OCI-LY1 (cell line): ENCODE data around the gene ELAC2.

ENCODE experiments used
- H2AFZ ChIP-seq: fragments of 200-600 bp; sonication (generic), shearing (Covaris generic); 2 replicates; pipeline ENCODE4 v1.6.0; 2014; ENCODE audit warnings: antibody characterized with exemption, mild to moderate bottlenecking, low read length
- H3F3A ChIP-seq: fragments of 200-600 bp; sonication (generic), shearing (Covaris generic); 2 replicates; pipeline ENCODE4 v1.6.0; 2014; ENCODE audit warnings: mild to moderate bottlenecking, antibody characterized with exemption, low read length, moderate library complexity; ENCODE audit not compliant: insufficient read depth
- H3K27ac ChIP-seq: fragments of 200-600 bp; sonication (generic); 2 replicates; pipeline ENCODE4 v1.5.1; 2014; ENCODE audit warnings: low read length, mixed run types, mild to moderate bottlenecking, low read depth; ENCODE audit not compliant: poor library complexity, severe bottlenecking
- H3K27me3 ChIP-seq: fragments of 200-600 bp; sonication (generic); 2 replicates; pipeline ENCODE4 v1.6.0; 2014; ENCODE audit warnings: antibody characterized with exemption, mild to moderate bottlenecking, low read length, moderate library complexity; ENCODE audit not compliant: insufficient read depth
- H3K36me3 ChIP-seq: fragments of 200-600 bp; sonication (generic); 2 replicates; pipeline ENCODE4 v1.6.1; 2014; ENCODE audit warnings: mild to moderate bottlenecking, antibody characterized with exemption, low read length, moderate library complexity, mixed read lengths; ENCODE audit not compliant: insufficient read depth
- H3K4me1 ChIP-seq: fragments of 200-600 bp; sonication (generic); 2 replicates; pipeline ENCODE4 v1.5.1; 2014; ENCODE audit warnings: mild to moderate bottlenecking, low read length, moderate library complexity; ENCODE audit not compliant: insufficient read depth, severe bottlenecking
- H3K4me2 ChIP-seq: fragments of 200-600 bp; sonication (generic), shearing (Covaris generic); 2 replicates; pipeline ENCODE4 v1.6.1; 2014; ENCODE audit warnings: low read length
- H3K4me3 ChIP-seq: fragments of 200-600 bp; sonication (generic); 2 replicates; pipeline ENCODE4 v1.5.1; 2014; ENCODE audit warnings: low read length, low read depth, mild to moderate bottlenecking, mixed read lengths; ENCODE audit not compliant: poor library complexity, severe bottlenecking
- H3K79me2 ChIP-seq: fragments of 200-600 bp; shearing (Covaris generic); 2 replicates; pipeline ENCODE4 v1.6.1; 2016; ENCODE audit warnings: mixed run types, low read length, mixed read lengths; ENCODE audit not compliant: insufficient read depth
- H3K9ac ChIP-seq: fragments of 200-600 bp; sonication (generic), shearing (Covaris generic); 2 replicates; pipeline ENCODE4 v1.6.1; 2014; ENCODE audit warnings: mild to moderate bottlenecking, low read length, mixed read lengths
- H3K9me2 ChIP-seq: fragments of 200-600 bp; sonication (generic), shearing (Covaris generic); 2 replicates; pipeline ENCODE4 v1.6.1; 2014; ENCODE audit warnings: low read depth, mild to moderate bottlenecking, low read length, mixed read lengths
- H3K9me3 ChIP-seq: fragments of 200-600 bp; shearing (Covaris generic); 2 replicates; pipeline ENCODE4 v1.6.1; 2014; ENCODE audit warnings: low read length, mixed read lengths
- H4K20me1 ChIP-seq: fragments of 200-600 bp; sonication (generic), shearing (Covaris generic); 2 replicates; pipeline ENCODE4 v1.6.0; 2016; ENCODE audit warnings: mild to moderate bottlenecking, low read length; ENCODE audit not compliant: insufficient read depth
- CTCF ChIP-seq: fragments of 200-600 bp; sonication (generic), shearing (Covaris generic); IDR thresholded peaks from 2 replicates; pipeline ENCODE4 v1.5.1; 2017; ENCODE audit warnings: mild to moderate bottlenecking, antibody characterized with exemption, low read length, moderate library complexity, mixed read lengths
- EZH2 ChIP-seq: fragments of 200-600 bp; sonication (generic), shearing (Covaris generic); IDR thresholded peaks from 2 replicates; pipeline ENCODE4 v1.8.0; 2017; ENCODE audit warnings: borderline replicate concordance, mixed run types, mild to moderate bottlenecking, antibody characterized with exemption, low read length, moderate library complexity, mixed read lengths

The ELAC2 gene

DNA sequence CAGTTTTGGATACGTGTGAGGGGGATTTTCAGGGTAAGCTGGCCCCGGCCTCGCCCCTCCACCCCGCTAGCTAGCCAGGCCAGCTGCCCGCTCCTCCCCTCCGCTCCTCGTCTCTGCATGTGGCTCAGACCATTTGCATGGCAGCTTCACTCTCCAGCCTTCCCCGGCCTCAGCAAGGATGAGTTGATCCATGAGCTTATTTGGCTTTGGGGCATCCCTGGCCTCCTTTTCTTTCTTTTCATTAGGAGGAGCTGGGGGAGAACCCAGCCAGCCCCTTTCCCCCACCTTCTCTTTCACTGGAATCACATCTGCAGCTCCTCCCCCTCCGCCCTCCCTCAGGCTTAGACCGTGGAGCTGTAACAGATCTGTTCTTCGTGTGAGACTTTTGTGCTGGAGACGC lies 30.7 kb downstream of the ELAC2 start:
- no peak overlapping the region for H3K4me3 ChIP-seq
- peaks cover 25% of the 10 kb centered on the region for H3K36me3 ChIP-seq
- no peak overlapping the region for H3K4me2 ChIP-seq
- H3K9ac ChIP-seq = no peak overlapping the region
- no peaks in the 10 kb centered on the region for H3K79me2 ChIP-seq
- TF ChIP-seq CTCF (no peak), EZH2 (no peak)
- H3K27ac ChIP-seq = no peak overlapping the region
- no peaks in the 10 kb centered on the region for H3K27me3 ChIP-seq
- no peak overlapping the region for H2AFZ ChIP-seq
- no peaks in the 10 kb centered on the region for H3K9me2 ChIP-seq
- no peaks in the 10 kb centered on the region for H3K4me1 ChIP-seq
- no peaks in the 10 kb centered on the region for H3K9me3 ChIP-seq
- H4K20me1 ChIP-seq = no peaks in the 10 kb centered on the region
- H3F3A ChIP-seq = no peaks in the 10 kb centered on the region

DNA sequence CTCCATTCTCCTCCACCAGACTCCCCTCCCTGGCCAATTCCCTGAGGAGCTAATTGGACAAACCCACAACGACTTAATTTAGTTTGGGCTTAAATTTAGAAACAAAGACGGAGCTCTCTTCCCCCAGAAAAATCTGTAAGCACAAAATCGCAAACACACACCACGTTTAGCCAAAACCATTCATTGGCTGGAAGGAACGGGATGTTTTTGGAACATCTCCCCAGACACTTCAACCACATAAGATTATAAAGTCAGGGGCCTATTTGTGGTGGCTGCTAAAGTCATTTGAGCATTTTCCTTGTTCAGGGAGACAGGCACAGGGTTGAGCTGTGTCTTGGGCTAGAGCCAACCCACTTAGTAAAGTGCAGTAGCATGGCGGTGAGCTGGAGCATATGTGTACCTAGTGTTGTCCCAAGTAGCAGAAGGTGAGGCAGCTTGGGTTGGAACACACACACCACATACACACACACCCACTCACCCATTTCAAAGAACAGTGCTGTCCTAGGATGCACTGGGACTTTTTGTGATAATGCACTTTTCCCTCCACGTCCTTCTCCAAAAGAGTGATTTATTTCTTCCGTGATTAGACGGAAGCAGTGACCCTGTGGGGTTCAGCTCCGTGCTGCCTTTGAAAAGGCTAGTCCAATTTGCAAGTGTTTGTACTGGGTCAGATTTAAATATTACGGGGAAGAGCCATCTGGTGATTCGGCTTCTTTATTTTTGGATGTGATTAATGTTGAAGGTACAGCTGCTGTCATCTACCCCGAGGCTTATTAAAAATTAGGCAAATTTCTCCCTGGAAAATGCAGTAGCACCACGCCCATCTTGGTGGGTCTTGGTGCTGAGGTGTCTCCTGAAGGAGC lies 32.2 kb downstream of the ELAC2 start:
- H3K4me3 ChIP-seq = no peak overlapping the region

DNA sequence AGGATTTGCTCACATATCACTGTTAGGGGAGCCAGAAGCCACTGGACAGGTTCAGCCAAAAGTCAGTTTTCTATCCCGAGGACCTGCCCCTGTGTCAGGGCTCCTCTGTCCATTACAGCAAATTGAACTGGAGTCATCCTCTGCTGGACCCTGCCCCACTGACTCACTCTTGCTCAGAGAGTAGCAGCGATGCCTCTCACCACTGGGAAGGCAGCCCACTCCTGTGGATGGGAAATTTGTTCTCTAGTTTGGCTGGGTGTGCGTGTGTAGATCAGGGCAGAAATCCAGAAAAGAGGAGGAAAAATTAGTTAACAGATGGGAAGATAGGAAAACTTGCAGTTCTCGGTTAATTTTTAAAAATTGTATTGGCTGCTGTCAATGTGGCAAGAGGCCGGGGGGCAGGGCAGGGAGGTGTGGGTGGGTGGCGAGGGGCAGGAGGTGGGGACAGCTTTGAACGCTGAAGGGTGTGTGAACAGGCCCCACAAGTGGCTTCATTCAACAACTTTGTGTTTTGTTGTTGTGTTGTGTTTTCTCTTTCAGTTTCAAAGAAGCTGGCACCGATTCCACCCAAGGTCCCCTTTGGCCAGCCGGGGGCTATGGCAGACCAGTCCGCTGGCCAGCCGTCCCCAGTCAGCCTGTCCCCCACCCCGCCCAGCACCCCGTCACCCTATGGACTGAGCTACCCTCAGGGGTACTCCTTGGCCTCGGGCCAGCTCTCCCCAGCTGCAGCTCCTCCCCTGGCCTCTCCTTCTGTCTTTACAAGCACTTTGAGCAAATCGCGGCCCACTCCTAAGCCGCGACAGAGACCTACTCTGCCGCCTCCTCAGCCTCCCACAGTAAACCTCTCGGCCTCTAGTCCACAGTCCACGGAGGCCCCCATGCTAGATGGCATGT lies 33.6 kb downstream of the ELAC2 start:
- no peaks in the 10 kb centered on the region for H3F3A ChIP-seq
- H4K20me1 ChIP-seq = no peaks in the 10 kb centered on the region
- no peaks in the 10 kb centered on the region for H3K79me2 ChIP-seq
- no peak for TF ChIP-seq EZH2
- TF ChIP-seq CTCF = no peak
- no peaks in the 10 kb centered on the region for H3K4me1 ChIP-seq
- no peak overlapping the region for H2AFZ ChIP-seq
- H3K9ac ChIP-seq = no peak overlapping the region
- no peaks in the 10 kb centered on the region for H3K36me3 ChIP-seq
- no peak overlapping the region for H3K4me2 ChIP-seq
- H3K9me3 ChIP-seq = no peaks in the 10 kb centered on the region
- no peaks in the 10 kb centered on the region for H3K9me2 ChIP-seq
- H3K27ac ChIP-seq = no peak overlapping the region
- H3K27me3 ChIP-seq = no peaks in the 10 kb centered on the region
- no peak overlapping the region for H3K4me3 ChIP-seq

More for the DNA sequence above, 32.2 kb downstream of the ELAC2 start:
- no peak overlapping the region for H3K4me2 ChIP-seq
- peaks cover 12% of the 10 kb centered on the region for H3K36me3 ChIP-seq
- no peak overlapping the region for H3K27ac ChIP-seq
- H3K9me2 ChIP-seq = no peaks in the 10 kb centered on the region
- no peaks in the 10 kb centered on the region for H3K9me3 ChIP-seq
- H3K4me1 ChIP-seq = no peaks in the 10 kb centered on the region
- H2AFZ ChIP-seq = no peak overlapping the region
- no peaks in the 10 kb centered on the region for H4K20me1 ChIP-seq
- no peak overlapping the region for H3K9ac ChIP-seq
- TF ChIP-seq CTCF (no peak), EZH2 (no peak)
- H3K79me2 ChIP-seq = no peaks in the 10 kb centered on the region
- no peaks in the 10 kb centered on the region for H3F3A ChIP-seq
- no peaks in the 10 kb centered on the region for H3K27me3 ChIP-seq
